Mammary epithelial cell (primary cell): Measurements from ENCODE around the gene CCND2.

ENCODE experiments used
- CTCF ChIP-seq, 2 donors: IDR thresholded peaks in 1 of 2; conservative IDR thresholded peaks in 1 of 2; 2 replicates each; pipeline ENCODE4 v1.5.1; 2011 to 2012; ENCODE audit warnings: inconsistent platforms in 2 of 2, low read length in 2 of 2, mild to moderate bottlenecking in 2 of 2, control low read depth in 1 of 2, low read depth in 1 of 2; ENCODE audit not compliant: insufficient read depth in 1 of 2; ENCODE audit errors: extremely low read depth in 1 of 2
- EZH2 ChIP-seq: IDR thresholded peaks from 2 replicates; pipeline ENCODE4 v1.6.1; 2012; ENCODE audit warnings: low read length, inconsistent platforms, borderline replicate concordance

- no peak for TF ChIP-seq CTCF (conservative IDR thresholded peaks at IDR 0.05 in 1 of 2, IDR thresholded peaks at IDR 0.05 in 1 of 2; ENCODE audit: extremely low read depth in 1 of 2, insufficient read depth in 1 of 2, low read depth in 1 of 2, low read length in 2 of 2)
- TF ChIP-seq EZH2 = no peak
Measured at GRCh38 chr12:4273652-4274395, at the start of gene CCND2.
